Measurements from ENCODE around the gene VRK3. TPM values are rescaled to one million over a fixed set of nuclear protein-coding genes. Genes with fewer than 3 reads are reported as not detected.

VRK3 gene
- total RNA-seq, 2 donors from 2014 or later: 43.5 to 48.9 TPM

GRCh38 chr19:50003254-50003788, 21.9 kb downstream of the VRK3 start:
- Histone ChIP-seq H3K36me3 (ENCODE audit: control insufficient read depth, insufficient read depth, low read length) (peaks cover 43% of the 10 kb centered on the region), H3K4me3 (ENCODE audit: low read length) (no peak overlapping the region), H3K9me3 (ENCODE audit: control insufficient read depth, low read length) (no peaks in the 10 kb centered on the region), H3K27ac (ENCODE audit: low read depth, low read length) (no peak overlapping the region), H3K9ac (ENCODE audit: extremely low read depth, low read length, poor library complexity, severe bottlenecking) (no peak overlapping the region), H3K27me3 (ENCODE audit: control insufficient read depth, insufficient read depth, low read length, poor library complexity, severe bottlenecking) (no peaks in the 10 kb centered on the region), H3K4me1 (ENCODE audit: control insufficient read depth, insufficient read depth, low read length) (no peaks in the 10 kb centered on the region)
- 92 to 94% methylated on average over 14 to 17 of the region's 17 CpGs for WGBS, 2 experiments (ENCODE audit: insufficient coverage in 1 of 2, insufficient read length in 1 of 2)
- Mint-ChIP-seq H3K36me3 (ENCODE audit: low read depth) (peaks cover 57% of the 10 kb centered on the region), H3K27me3 (ENCODE audit: insufficient read depth) (no peaks in the 10 kb centered on the region), H3K4me1 (no peaks in the 10 kb centered on the region), H3K27ac (no peak overlapping the region), H3K4me3 (no peak overlapping the region), H3K9me3 (no peaks in the 10 kb centered on the region)
- no peak for DNase-seq
- TF ChIP-seq CTCF (conservative IDR thresholded peaks at IDR 0.05): no peak

- TF ChIP-seq CTCF (conservative IDR thresholded peaks at IDR 0.05): no peak
- Histone ChIP-seq H3K36me3 (ENCODE audit: control insufficient read depth, insufficient read depth, low read length) (peaks cover 37% of the 10 kb centered on the region), H3K27me3 (ENCODE audit: control insufficient read depth, insufficient read depth, low read length, poor library complexity, severe bottlenecking) (no peaks in the 10 kb centered on the region), H3K9me3 (ENCODE audit: control insufficient read depth, low read length) (no peaks in the 10 kb centered on the region), H3K4me1 (ENCODE audit: control insufficient read depth, insufficient read depth, low read length) (no peaks in the 10 kb centered on the region), H3K9ac (ENCODE audit: extremely low read depth, low read length, poor library complexity, severe bottlenecking) (no peak overlapping the region), H3K27ac (ENCODE audit: low read depth, low read length) (no peak overlapping the region), H3K4me3 (ENCODE audit: low read length) (no peak overlapping the region)
- 94 to 97% methylated on average over 6 of the region's 6 CpGs for WGBS, 2 experiments (ENCODE audit: insufficient coverage in 1 of 2, insufficient read length in 1 of 2)
- Mint-ChIP-seq H3K27ac (no peak overlapping the region), H3K4me1 (no peaks in the 10 kb centered on the region), H3K9me3 (no peaks in the 10 kb centered on the region), H3K4me3 (no peak overlapping the region), H3K27me3 (ENCODE audit: insufficient read depth) (no peaks in the 10 kb centered on the region), H3K36me3 (ENCODE audit: low read depth) (peaks cover 57% of the 10 kb centered on the region)
- DNase-seq: no peak
Measured at GRCh38 chr19:50002386-50002960, 22.7 kb downstream of the VRK3 start.

- H3K4me3 ChIP-seq (ENCODE audit: low read length): no peak overlapping the region
- Mint-ChIP-seq H3K9me3 (no peaks in the 10 kb centered on the region), H3K4me1 (no peaks in the 10 kb centered on the region), H3K27ac (no peak overlapping the region), H3K27me3 (ENCODE audit: insufficient read depth) (no peaks in the 10 kb centered on the region), H3K4me3 (no peak overlapping the region), H3K36me3 (ENCODE audit: low read depth) (peaks cover 54% of the 10 kb centered on the region)
- H3K36me3 ChIP-seq (ENCODE audit: control insufficient read depth, insufficient read depth, low read length): peaks cover 30% of the 10 kb centered on the region
- no peak overlapping the region for H3K9ac ChIP-seq (ENCODE audit: extremely low read depth, low read length, poor library complexity, severe bottlenecking)
- no peak for DNase-seq
- no peaks in the 10 kb centered on the region for H3K27me3 ChIP-seq (ENCODE audit: control insufficient read depth, insufficient read depth, low read length, poor library complexity, severe bottlenecking)
- no peak overlapping the region for H3K27ac ChIP-seq (ENCODE audit: low read depth, low read length)
- no peak for TF ChIP-seq CTCF (conservative IDR thresholded peaks at IDR 0.05)
- no peaks in the 10 kb centered on the region for H3K4me1 ChIP-seq (ENCODE audit: control insufficient read depth, insufficient read depth, low read length)
- 92 to 98% methylated on average over 5 to 8 of the region's 8 CpGs for WGBS, 2 experiments (ENCODE audit: insufficient coverage in 1 of 2, insufficient read length in 1 of 2)
- no peaks in the 10 kb centered on the region for H3K9me3 ChIP-seq (ENCODE audit: control insufficient read depth, low read length)
Measured at GRCh38 chr19:50001775-50002174, 23.4 kb downstream of the VRK3 start.
